NCI-H1417 (cell line): ENCODE measurements around the gene RSPO4.
A peak's percentile ranks its signal among the peaks of the same experiment; 100 is the strongest.
"Not testable (repeated sequence)": the region's sequence is repeated elsewhere in the genome, so short reads cannot be mapped to it uniquely, and the experiment has no call there.

Source experiments
- DNase-seq, 3 experiments: peaks; one replicate each; lab custom pipeline; 2025; lab: John Stamatoyannopoulos, UW

Gene RSPO4

DNA sequence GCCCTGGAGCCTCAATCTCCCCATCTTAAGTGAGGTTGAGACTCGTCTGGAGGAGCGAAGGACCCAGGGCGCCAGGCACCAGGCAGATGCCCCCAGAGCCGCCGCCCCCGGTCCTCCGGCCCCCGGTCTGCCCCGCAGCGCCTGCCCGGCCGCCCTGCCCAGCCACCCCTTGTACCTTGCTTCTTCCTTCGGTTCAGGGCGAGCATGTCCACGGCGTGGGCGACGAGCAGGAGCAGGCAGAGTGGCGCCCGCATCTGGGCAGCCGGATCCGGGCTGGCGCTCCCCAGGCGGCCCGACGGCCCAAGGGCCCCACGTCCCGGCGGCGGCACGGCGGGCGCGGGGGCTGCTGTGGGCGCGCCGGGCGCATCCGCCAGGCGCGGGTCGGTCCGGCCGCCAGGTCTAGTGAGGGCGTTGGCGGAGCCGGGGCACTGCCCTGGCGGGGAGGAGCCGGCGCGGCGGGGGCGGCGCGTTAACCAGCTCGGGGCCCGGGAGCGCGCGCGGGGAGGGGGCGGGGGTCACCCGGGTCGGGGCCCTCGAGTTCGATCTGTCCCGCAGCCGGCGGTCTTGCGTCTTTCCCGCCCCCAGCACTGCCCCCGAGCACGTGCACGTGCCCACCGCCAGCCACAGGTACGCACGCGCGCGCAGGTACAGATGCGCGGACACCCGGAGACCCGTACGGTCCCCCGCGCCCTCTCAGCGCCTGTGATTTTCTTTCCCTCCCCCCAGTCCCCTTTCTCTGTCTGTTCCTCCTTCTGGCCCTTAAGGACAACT, at the start of gene RSPO4:
RSPO4 (minus strand) TSS at position 401 of the 771 bp plus-strand sequence; CDS start at position 254, 147 bp downstream.
- DNase-seq: peak in 2 of 3 experiments; percentile 54 to 55

DNA sequence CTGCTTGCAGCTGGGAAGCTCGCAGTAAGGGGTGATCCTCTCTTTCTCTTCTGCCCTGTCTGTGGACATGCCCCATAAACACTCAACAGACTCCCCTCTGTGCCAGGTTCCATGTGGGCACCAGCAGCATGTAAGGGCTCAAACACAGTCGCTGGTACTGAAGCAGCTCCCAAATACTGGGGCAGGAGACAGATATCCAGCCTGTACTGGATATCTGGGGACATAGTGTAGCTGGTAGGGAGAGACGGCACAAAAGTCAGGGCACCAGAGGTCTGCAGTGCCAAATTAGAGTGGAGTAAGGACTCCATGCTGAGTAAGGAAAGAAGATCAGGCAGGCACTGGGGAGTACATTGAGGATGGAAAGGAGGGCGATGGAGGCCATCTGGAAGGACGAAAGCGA, 48.3 kb upstream of the RSPO4 start:
- DNase-seq: no peak

DNA sequence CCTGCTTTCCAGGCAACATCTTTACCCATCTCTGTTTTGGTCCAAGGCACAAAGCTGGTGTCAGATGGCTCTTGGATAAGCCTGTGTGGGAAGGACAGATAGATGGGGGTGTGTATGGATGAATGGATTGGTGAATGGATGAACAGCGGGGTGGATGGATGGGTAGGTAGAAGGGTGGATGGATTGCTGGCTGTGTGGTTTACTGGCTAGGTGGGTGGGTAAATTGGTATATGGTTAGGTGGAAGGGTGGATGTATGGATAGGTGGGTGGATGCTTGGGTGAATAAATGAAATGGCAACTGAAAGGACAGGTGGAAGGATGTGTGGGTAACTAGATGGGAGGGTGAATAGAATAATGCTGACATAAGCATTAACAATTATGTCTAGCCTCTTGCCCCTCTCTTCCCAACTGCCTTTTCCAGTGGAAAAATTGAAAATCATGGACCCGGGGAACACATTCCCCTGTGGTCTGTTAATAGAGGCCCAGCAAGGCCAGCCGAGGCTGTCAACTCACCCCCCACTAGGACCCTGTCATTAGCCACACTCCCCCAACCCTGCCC, 43.8 kb upstream of the RSPO4 start:
- DNase-seq: no peak

DNA sequence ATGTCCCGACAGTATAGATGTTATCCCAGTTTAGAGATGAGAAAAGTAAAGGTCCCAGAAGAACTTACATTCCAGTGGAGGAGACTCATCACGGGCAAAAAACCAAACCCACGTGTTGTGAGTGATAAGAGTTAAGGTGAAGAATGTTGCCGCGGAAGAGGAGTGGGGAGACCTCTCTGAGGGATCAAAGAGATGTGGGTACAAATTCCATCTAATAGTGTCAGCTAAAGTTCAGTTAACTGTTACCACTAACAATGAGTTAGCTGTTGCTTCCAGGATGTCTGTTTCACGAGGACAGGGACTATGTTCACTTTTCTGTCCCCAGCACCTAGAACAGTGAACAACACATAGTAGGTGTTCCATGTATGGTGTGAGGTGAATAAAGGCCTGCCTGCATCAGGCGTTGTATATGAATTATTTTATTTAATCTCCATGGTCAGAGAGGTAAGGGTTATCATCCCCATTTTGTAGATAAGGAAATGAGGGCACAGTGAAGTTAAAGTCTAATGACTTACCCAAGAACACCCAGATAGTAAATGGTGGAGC, 39.8 kb upstream of the RSPO4 start:
- DNase-seq: no peak

DNA sequence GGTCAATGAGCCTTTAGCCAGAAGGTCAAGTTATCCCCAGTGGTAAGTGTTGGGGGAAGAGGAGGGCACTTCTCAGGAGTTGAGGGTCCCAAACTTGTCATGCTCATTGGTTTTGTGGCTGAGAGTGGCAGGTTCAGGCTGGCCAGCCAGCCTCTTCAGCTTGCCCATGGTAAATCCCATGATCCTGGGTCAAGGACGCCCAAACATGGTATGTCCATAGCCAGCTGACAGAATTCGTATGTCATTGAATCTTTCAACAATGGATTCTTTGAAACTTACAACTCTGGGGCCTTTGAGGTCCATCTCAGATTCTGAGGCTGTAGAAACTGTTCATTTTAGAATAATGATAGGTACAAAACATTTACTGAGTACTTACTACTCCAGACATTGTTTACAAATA, 36.1 kb upstream of the RSPO4 start:
- no peak for DNase-seq

DNA sequence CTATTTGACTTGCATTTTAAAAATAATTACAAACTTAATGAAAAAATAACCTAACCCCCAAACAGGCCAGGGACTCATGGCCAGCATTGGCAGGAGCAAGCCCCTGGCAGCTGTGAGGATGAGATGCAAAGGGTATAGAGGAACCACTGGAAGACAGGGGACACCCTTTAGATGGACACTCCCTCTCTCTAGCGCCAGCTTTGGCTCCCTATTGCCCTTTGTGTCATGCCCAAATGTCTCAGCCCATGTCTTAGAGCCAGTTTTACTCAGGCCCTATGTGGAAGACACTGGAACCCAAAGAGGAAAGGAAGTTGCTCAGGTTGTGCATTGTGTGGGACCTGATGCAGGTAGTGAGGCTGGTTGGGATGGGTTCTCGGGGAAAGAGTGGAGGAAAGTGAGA, 34.9 kb upstream of the RSPO4 start:
- no peak for DNase-seq

DNA sequence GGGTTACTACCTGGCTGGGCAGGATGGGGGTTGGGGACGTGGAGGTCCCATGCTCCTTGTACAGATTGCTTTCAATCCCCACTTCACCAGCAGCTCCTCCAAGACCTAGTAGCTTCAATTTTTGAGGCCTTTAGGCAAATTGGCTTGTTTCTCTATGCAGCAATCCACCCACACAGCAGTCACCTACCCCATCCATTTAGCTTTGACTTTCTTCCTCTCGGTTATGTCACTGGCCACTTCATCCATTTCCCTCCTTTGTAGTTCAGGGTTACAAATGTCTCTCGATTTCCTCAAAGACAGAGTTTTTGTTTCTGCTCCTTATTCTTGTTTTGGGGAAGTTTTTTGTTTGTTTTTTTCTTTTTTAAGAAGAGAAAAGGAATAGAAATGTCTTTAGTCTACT, 33.4 kb upstream of the RSPO4 start:
- no peak for DNase-seq

DNA sequence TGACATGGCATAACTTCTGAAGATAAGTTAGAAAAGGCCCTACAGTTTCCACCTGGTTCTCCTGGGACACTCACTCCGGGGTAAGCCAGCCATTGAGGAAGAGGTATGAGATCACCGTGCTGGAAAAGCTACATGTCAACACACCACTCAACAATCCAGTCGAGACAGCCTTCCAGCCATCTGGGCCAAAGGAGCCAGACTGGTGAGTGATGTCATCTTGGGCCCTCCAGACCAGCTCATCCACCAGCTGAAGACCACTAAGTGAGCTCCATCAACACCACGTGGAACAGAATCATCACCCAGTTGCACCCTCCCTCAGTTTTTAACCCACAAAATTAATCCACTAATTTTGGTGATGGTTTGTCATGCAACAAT, 32.3 kb upstream of the RSPO4 start:
- no peak for DNase-seq

DNA sequence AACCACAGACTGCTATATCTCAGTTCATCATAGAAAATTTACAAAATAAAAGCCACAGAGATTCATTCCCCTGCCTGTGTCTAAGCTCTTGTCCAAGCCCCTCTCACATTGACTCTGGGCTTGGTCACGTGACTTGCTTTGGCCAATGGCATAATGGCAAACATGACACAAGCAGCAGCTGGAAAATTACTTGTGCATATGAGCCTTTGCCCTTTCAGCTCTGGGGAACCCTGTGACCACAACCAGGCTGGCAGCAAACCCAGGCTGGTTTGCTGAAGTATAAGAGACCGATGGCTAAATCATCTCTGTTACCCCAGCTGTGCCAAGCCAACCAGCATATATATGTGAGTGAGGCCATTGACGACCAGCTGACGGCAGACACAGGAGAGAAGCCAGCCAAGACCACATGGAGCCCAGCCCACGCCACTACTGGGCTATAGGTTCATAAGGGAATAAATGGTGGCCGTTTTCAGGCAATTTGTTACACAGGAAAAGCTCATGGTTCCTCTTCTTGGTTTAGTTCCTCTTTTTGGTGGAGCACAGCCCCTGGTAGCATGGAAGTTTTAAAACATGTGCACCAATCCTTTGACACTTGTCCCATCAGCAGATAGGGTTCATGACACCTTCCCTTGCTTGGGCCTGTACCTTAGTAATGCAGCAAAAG, 31.8 kb upstream of the RSPO4 start:
- DNase-seq: no peak

DNA sequence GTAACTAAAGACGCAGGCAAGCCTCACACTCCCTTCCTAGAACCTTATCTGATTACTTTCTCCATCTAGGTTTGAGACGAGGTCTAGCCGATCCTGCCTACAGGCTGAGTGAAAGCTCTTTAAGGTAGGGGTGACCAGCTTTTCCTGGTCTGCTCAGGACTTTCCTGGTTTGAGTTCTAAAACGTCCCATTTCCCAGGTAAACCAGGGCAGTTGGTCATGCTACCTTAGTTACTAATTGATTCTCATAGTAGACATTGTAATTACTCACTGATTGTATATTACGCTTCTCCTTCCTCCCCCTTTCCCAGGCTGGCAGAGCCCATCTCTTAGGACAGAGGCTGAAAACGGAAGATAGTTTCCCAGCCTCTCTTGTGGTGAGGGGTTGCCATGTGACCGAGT, 27.9 kb upstream of the RSPO4 start:
- DNase-seq: no peak

DNA sequence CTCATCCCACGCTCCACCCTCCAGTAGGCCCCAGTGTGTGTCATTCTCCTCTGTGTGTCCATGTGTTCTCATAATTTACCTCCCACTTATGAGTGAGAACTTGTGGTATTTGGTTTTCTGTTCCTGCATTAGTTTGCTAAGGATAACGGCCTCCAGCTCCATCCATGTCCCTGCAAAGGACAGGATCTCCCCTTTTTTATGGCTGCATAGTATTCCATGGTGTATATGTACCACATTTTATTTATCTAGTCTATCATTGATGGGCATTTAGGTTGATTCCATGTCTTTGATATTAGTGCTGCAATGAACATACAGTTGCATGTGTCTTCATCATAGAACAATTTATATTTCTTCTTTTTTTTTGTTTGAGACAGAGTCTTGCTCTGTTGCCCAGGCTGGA, 24.1 kb upstream of the RSPO4 start:
- DNase-seq: not testable (repeated sequence)

DNA sequence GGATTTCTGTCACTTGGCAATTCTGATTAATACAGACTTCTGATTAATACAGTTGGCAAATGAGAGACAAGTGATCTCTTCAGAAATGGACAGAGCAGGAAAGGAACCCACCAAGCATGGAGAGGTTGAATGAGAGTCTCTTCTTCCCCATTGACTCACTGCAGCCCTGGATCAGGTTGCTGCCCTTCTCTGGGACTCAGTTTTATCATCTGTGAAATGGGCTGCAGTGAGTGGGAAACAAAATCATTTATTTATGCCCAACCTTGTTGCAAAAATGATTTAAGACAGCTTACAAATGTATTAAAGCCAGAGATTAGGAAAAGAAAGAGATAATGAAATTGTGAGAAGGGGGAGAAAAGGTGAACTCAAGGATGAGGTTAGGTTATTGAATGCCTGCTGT, 20.8 kb upstream of the RSPO4 start:
- DNase-seq: no peak

DNA sequence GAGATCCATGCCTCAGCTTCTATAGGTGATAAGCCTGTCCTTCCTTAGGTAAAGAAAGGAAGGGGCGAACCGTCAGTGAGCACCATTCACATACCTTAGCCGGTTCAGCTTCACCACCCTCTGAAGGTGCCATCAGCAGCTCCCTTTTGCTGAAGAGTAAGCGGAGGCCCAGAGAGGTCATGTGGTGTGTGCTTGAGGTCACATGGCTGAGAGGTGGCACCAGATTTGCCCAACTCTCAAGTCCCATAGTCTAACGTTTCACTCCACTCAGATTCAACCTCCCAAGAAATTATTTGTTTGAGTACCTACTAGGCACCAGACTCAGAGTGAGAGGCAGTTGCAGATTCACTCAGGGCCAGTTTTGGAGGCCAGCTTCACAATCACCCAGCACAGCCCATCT, 18.5 kb upstream of the RSPO4 start:
- no peak for DNase-seq

DNA sequence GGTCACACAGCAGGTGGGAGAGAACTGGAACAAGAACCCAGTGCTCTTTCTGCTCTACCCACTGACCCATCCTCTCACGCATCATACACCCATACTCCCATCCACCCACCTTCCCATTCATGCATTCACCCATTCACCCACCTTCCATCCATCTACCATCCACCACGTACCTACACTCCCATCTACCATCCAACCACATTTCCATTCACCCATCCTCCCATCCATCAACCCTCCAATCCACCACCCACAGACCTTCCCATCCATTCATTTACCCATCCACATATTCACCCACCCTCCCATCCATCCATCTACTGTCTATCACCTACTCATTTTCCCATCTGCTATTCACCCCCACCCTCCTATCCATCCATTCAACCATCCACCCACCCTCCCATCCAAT, 17.2 kb upstream of the RSPO4 start:
- no peak for DNase-seq

DNA sequence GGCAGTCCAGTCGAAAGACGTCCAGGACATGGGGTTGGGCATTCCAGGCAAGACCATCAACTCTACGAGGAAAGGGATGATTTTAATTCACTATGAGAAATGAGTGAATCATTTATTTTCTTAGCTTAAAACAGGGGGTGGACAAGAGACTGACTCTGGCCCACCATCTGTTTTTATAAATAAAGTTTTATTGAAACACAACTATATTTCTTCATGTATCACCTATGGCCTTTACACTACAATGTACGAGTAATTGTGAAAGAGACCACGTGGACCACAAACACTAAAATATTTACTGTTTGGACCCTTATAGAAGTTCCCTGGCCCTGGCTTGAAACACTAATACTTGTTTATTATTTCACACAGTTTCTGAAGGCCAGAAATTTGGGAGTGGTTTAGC, 15.6 kb upstream of the RSPO4 start:
- DNase-seq: no peak

DNA sequence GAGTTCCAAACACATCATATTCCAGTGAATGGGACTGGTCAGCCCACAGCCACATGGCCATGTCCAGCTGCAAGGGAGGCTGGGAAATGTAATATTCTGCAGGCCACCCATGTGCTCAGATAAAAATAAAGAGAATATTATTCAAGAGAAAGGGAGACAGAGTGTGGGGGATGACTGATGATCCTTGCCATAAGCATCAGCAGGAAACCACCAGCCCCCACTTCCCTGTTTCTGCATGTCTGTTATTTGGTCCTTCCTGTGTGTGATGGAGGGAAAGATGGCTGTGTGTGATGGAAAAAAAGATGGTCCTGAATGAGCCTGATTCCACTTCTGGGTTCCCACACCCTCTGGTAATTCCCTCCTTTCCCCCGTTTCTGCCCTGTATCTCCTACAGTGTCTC, 13.1 kb upstream of the RSPO4 start:
- no peak for DNase-seq

DNA sequence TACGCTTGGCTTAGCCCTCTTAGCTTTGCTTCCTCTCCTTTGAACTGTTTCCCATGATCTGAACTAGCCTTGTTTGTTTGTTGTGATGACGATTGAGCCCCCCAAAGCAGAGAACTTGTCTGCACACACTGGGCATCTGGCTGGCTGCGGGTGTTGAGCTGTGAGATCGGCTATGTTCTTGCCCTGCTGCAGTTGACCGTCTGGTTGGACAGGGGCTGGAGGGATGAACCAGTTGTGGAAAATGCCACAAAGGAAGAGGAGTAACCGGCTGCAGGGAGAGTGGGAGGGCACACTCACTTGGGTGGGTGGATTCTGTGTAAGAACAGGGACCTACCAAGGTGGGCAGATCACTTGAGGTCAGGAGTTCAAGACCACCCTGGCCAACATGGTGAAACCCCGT, 12.4 kb upstream of the RSPO4 start:
- DNase-seq: no peak

DNA sequence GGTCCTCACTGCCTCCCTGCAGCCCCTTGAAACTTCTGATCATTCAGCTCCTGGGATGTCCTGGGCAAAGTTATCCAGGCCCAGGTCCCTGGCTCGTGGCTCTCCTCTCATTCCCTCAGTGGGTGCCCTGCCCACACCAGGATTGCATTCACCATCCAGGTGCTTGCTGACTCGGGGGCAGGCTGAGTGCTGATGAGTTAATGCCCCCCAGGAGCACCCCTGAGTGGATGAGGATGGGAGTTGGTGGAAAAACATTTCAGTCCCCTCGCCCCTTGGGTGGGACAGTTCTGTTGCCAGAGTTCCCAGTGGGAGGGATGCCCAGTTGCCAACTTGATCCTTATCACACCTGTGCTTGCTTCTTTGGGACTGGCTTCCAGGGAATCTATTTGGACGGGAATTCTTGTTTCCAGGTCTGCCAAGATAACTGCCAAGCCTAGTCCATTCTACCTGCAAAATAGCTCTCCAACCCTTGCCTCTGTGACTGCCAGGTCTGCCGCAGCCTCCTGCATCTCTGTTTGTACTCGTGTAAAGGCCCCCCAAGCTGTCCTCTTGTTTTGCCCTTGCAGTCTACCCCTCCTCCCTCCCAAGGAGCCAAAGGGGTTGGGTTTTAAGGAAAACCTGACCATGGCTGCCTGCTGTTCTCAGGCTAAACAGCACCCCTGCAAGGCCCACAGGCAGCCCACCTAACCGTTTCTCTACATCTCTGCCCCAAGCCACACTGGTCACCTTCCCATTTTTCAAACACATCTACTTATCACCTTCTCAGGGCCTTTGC, 11.6 kb upstream of the RSPO4 start:
- no peak for DNase-seq

DNA sequence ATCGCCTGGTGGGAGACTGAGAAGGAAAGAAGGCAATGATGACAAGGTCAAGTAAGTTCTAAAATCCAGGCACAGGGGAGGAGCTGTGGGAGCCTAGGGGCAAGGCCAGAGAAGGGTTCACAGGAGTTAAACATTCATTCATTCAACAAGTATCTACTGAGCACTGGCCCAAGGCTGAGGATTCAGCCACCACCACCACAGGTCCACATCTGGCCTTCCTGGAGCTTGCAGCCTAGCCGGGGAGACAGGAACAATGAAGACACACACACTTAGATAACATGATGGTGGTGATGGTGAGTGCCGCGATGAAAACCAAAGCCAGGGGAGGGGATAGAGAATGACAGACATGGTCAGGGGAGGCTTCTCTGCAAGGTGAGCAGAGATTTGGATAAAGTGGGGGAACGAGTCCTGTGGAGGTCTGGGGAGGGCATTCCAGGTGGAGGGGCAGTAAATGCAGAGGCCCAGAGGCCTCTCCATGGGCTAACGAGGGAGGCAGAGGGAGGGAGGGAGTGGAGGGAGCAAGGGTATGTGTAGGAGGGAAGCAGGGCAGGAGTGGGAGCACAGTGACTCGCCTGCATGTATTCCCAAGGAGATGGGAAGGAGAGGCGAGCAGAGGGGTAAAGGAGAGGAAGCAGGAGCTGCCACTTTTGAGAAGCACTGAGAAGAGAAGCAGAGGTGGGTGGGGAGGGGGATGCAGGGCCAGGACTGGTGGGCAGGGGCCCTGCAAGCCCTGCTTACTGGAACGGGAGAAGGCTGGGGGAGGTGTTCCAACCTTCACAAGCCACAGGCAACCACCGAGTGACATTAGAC, 10.5 kb upstream of the RSPO4 start:
- DNase-seq: no peak

DNA sequence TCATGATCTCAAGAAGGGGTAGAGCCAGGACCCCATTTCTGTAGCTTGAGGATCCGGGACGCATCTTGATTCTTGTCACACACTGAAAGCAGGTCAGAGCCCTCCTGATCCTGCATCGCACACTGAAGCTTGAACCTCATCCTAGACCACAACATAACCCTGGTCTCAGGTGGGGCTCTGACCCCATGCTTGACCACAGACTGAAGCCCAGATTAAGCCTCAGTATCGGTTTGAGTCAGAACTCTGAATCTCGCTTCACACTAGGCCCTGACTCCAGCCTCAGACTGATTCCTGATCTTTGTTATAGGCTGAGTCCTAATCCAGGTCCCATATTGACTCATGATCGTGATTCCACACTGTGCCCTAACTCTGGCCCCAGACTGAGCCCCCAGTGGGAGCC, 8.5 kb upstream of the RSPO4 start:
- DNase-seq: no peak

DNA sequence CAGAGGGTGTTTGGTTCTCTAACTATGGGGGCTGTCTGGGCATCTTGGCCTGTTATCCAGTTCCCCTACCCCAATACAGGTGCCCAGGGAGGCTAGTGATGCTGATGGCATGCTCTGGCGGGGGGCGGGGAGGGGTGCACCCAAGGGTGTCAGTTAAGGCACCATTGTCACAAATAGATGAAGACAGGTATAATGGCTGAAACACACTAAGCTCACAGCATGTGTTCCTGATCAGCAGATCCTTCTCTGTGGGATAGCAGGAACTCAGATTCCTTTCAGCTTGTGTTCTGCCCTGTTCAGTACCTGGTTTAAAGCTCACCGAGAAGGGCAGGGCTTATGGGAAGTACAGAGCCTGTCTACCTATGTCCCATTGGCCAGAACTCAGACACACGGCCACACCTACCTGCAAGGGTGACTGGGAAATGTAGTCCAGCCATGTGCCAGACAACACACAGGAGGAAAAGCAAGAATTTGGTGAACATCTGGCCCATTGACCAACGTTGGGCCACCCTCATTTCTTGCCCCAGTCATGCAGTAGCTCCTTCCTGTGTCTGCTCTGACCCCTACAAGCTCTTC, 3.4 kb upstream of the RSPO4 start:
- peak in 2 of 3 experiments; percentile 22 to 43 for DNase-seq
